GM19043 (cell line): Measurements from ENCODE around the gene CLSTN3.

Experiments
- ATAC-seq: cut with Tn5 transposase; IDR thresholded peaks from one replicate; pipeline ENCODE4 v1.9.1; 2021; ENCODE audit warnings: low read depth; ENCODE audit not compliant: unreplicated experiment

CLSTN3 gene

DNA sequence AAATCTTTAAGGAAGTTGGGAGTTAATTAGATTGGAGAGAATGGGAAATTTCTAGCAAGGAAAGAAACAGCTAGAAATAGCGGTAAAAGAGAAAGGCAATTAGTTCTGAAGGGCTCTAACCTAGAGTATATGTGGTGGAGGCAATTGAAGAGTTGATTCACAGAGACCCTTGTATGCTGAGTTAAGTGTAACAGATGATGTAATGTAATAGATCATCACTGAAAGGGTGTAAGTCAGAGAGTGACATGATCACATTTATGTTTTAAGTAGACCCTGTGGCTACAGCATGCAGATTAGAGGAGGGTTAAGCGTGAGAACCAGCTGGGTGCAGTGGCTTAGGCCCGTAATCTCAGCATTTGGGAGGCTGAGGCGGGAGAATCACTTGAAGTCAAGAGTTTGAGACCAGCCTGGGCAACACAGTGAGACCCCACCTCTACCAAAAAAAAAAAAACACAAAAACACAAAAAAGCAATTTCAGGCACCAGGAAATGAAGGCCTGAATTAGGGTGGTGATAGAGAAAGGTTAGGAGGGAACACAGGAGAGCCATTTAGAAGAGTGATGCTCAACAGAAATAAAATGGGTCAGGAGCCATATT is 4.4 kb upstream of the CLSTN3 start:
- ATAC-seq, result no peak

GRCh38 chr12:7127916-7128626 is 2.1 kb upstream of the CLSTN3 start:
- ATAC-seq, result no peak

DNA sequence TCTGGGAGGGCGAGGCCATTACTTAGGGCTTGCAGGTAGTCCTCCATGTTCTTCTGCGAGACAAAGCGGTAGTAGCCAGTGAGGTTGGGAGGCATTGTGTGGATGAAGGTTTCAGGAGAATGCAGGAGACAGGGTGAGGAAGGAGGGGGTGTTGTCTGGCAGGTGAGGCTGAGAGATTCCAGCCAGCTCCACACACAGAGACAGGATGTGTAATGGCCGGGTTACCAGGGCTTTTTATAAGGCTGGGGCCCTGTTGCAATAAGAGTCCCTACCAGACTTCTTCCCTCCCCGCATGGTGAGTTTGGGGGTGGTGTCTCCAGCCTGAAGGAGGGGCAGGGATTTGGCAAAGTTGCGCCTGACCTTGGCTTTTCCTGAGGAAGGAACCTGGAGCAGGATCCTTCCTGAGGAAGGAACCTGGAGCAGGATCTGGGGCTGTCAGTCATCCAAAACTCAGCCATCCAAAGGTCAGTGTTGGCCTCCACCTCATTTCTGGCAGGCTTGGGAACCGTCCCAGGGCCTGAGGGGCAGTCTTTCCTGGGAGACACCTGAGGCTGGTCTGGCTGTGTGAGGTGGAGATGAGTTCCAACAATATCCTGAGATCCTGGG is 1.4 kb upstream of the CLSTN3 start, which contains the start of gene RBP5:
RBP5 (minus strand) TSS at position 209 of the 606 bp plus-strand sequence; CDS start at position 95, 114 bp downstream.
- ATAC-seq, result no peak

GRCh38 chr12:7129287-7129871 is 792 bp upstream of the CLSTN3 start:
- ATAC-seq, result no peak

GRCh38 chr12:7130701-7131501 is 730 bp downstream of the CLSTN3 start:
- no peak for ATAC-seq

DNA sequence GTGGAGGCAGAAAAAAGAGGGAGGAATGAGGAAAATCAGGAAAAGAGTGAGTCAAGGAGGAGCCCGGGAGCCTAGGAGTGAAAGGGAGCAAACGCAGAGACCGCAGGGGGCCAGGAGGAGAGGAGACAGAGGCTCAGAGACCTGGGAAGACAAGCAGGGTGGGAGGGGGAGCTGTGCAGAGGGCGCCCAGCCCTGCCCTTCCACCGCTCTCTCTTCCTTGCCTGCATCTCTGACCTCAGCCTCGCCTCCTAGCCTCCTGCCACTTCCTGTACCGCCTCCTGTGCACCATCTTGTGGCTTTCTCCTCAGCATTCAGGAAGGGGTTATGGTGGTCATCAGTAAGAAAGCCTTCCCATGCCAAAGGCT is 1.3 kb downstream of the CLSTN3 start:
- ATAC-seq, result no peak

DNA sequence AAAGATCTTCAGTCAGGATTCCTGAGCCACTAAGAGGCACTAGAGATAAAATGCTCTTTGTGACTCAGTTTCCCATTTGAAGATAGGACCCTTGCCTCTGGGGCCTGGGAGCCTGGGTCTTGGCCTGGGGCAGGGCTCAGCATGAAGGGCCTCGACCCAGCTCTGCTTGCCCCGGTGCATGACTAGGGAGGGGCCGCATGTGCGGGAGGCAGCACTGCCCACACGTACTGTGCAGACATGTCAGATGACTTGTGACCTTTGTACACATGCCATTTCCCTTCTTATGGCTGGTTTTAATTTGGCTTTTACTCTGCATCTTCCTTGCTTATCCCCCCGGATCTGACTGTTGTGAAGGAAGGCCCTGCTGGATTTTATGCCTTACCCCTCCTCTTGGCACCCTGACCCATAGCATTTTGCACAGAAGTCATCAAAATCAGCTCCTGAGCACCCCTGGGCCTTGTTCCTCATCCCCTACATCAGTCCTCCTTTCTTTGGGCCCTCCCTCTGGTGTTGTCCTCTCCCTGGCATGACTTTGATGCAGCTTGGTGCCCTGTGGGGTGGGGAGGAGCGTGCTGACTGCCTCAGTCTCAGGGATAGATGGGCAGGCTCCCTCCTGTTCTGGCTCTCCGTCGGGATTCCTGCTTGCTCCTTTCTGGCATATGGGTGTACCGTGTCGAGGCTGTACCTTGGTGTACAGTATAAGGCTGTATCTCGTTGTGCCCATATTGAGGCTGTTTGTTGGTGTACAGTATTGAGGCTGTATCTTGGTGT is 4.4 kb downstream of the CLSTN3 start:
- ATAC-seq, result no peak

DNA sequence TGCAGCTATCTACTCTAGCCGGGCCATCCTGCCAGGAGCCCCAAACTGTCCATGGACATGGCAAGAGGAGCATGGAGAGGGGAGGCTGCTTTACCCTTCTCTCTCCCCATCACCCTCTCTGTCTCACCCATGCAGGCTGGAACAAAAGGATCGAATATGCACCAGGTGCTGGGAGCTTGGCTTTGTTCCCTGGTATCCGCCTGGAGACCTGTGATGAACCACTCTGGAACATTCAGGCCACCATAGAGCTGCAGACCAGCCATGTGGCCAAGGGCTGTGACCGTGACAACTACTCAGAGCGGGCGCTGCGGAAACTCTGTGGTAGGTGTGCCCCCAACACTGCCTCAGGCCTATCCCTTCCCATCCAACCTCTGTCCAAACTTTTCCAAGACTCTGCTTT is 5.9 kb downstream of the CLSTN3 start:
- ATAC-seq, result no peak

- ATAC-seq, result no peak
Observed at GRCh38 chr12:7136676-7137075, 6.5 kb downstream of the CLSTN3 start.

DNA sequence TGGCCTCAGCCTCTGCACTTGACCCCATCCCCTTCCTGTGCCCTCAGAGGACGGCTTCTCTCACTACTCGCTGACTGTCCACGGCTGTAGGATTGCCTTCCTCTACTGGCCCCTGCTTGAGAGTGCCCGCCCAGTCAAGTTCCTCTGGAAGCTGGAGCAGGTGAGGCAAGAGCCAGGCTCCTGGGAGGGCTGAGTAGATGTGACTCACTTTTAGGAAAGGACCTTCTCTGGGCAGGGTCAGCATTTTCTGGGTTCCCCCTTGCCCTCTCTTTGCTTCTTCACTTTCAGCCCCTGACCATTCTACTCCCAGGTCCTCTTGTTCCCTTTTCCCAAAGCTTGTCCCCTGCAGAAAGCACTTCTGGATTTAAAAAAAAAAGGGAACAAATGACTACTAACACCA is 7.7 kb downstream of the CLSTN3 start:
- no peak for ATAC-seq

- ATAC-seq, result no peak
Observed at GRCh38 chr12:7139200-7139599, 9.0 kb downstream of the CLSTN3 start.

DNA sequence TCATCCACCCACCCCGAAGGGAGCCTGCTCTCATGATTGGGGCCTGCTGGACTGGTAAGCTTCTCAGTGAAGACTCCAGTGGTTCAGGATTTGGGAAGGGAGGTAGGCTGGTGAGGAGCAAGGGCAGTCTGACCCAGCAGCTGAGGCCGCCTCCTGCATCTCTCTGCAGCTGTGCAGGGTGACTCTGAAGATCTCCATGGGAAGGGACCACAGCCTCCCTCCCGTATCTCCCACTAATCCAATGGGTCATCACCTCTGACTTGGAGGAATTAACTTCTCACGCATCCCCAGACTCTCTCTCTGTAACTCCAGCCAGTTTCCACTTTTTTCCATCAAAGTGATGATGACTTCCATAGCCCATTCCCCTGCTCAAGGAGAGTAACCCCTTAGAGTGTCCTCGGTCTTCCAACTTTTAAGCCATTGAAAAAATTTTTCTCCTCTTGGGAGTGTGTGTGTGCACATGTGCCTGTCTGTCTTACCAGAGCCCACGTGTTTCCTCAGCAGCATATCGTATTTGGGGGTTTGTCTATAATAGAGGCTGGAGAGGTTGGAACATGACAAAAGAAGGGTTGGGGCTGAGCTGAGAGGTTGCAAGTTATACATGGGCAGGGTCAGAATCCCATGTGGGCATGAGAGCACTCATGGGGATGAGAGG is 11.3 kb downstream of the CLSTN3 start:
- ATAC-seq, result no peak

GRCh38 chr12:7142056-7142644 is 12.0 kb downstream of the CLSTN3 start:
- ATAC-seq, result no peak

DNA sequence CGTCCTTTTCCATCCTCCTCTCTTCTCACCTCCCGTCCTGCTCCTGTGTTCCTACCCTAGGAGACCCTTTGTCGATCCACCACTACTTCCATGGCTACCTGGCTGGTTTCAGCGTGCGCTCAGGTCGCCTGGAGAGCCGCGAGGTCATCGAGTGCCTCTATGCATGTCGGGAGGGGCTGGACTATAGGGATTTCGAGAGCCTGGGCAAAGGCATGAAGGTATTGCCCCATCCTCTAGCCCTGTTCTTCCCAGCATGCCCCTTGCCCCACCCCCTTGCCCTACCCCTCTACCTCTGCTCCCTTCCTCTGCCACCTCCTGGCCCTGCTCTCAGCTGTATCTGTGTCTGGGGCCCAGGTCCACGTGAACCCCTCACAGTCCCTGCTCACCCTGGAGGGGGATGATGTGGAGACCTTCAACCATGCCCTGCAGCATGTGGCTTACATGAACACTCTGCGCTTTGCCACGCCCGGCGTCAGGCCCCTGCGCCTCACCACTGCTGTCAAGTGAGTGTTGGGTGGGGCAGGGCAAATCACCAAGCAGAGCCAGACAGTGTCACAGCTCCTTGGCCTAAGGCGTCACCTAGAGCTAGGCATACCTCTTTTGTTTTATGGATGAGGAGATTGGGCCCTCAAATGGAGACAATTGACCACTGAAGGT is 12.8 kb downstream of the CLSTN3 start:
- ATAC-seq, result no peak

- no peak for ATAC-seq
Observed at GRCh38 chr12:7143564-7143963, 13.4 kb downstream of the CLSTN3 start.

- no peak for ATAC-seq
Observed at GRCh38 chr12:7144414-7145120, 14.4 kb downstream of the CLSTN3 start.

DNA sequence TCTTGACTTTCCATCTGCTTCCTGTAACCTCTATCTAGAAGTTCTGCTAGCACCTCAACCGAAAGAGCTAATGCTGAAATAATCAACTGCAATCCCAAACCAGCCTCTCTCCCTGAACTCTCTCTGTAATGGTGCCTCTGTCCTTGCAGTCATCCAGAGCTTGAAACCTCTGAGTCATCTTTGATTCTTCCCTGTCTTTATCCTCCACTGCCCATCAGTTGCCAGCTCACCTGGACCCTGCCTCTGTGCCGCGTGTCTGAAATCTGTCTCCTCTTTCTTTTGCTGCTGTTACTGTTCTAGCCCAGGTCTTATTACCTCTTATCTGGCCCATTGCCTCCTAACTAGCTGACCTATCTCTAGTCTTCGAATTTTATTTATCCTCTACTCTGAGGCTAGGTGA is 15.5 kb downstream of the CLSTN3 start:
- no peak for ATAC-seq

DNA sequence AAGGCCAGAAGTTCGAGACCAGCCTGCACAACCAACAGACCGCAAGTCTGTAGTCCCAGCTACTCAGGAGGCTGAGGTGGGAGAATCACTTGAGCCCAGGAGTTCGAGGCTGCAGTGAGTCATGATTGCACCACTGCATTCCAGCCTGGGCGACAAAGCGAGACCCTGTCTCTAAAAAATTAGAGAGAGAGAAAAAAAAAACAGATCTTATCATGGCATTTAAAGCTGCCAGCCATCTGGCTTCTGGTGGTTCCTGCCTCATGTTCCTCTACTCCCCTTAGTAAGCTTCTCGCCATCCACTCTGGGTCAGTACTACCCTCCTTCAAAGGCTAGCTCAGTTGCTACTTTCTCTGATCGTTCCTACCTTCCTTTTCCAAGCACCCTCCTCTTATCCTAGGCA is 16.1 kb downstream of the CLSTN3 start:
- ATAC-seq, result no peak
